ENCODE measurements around the gene RGSL1.

RGSL1 gene

DNA sequence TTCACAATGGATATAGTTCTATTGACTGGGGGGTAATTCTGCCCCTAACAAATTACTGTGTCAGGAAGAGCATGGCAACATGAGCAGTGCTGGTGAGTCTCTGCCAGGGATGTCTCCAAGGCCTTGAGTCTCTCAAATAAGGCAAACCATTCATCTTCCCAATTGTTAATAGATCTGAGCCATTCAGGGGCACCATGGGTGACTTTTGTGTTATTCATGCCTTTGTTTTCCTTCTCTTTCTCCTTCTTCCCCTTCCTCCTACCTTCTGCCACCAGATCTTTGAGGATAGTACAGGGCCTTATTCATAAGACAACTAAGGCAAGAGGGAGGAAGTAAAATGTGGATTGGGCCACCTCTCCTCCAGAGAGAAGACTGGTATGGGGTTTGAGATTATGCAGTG is at the start of gene RGSL1:
TSS of gene RGSL1 (plus strand) at position 60 of the 400 bp plus-strand sequence. CDS start at position 80, 20 bp downstream.
- DNase-seq (ENCODE audit: low read depth, low spot score): no peak

DNA sequence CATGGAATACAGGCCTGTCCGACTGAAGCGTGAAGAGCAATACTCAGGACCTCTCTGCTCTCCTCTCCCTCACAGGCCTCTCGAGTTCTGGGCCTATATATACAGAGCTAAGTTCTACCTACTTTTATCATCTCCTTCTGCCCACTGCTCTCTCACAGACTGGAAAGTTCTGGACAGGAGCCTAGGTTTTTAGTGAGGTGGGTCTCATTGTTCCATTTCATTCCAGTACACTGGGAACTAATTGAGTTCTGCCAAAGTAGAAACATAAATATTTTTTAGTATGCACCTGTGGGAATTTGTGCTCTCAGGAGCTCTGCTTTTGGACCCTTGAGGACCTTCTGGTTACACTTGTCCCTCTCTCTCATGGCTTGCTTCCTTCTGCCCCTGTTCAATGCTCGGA is 49.4 kb upstream of the RGSL1 start, which contains the start of gene TEDDM1:
TSS of gene TEDDM1 (minus strand) at position 101 of the 400 bp plus-strand sequence. CDS start 182 bp downstream, outside the sequence.
- DNase-seq (ENCODE audit: low read depth, low spot score): no peak

GRCh38 chr1:182404781-182405180 is 45.2 kb upstream of the RGSL1 start:
- no peak for DNase-seq (ENCODE audit: low read depth, low spot score)

GRCh38 chr1:182405578-182405977 is 44.4 kb upstream of the RGSL1 start:
- no peak for DNase-seq (ENCODE audit: low read depth, low spot score)

- DNase-seq (ENCODE audit: low read depth, low spot score): no peak
These were observed 43.9 kb upstream of the RGSL1 start for GRCh38 chr1:182406012-182406411.

GRCh38 chr1:182407724-182408123 is 42.2 kb upstream of the RGSL1 start:
- DNase-seq (ENCODE audit: low read depth, low spot score): no peak

DNA sequence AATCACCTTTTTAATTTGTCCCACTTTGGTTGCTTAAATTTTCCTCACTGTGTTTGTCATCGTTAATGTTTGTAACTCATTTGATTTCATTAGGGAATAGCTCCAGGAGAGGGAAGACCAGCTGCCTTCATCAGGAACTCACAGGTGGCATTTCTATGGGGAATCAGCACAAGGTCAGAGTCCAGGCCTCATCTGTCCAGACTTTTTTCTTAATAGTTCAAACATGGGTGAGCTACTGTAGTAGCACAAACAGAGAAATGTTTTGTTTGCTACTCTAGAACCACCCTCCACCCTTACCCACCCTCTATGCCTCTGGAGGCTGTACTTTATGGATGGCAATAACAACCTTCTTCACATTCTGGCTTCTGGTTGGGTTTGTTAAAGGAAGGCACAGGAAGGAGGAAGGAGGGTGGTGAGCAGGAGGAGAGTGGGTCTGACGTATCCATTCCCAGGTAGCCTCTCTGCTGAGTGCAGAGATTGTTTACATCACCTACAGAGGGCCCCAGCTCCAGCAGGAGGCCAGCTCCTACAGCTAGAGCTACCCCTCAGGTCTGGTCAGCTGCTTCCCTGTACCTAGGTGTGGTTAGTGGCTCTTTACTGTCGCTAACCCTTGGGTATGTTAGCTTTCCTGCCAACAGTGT is 41.4 kb upstream of the RGSL1 start:
- DNase-seq (ENCODE audit: low read depth, low spot score): no peak

DNA sequence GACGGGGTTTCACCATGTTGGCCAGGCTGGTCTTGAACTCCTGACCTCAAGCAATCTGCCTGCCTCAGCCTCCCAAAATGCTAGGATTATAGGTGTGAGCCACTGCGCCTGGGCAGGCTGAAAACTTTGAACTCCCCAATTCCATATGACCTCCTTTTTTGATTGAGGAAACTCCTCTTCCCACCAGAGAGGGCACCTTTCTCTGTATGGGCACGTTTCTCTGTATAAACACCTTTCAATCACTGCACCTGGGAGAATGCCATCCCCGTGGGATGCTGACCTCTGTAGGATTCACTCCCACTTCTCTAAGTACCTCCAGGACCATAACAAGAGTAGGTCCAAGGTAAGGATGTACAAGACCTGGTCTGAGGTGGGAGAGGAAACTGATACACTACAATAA is 39.8 kb upstream of the RGSL1 start:
- no peak for DNase-seq (ENCODE audit: low read depth, low spot score)

DNA sequence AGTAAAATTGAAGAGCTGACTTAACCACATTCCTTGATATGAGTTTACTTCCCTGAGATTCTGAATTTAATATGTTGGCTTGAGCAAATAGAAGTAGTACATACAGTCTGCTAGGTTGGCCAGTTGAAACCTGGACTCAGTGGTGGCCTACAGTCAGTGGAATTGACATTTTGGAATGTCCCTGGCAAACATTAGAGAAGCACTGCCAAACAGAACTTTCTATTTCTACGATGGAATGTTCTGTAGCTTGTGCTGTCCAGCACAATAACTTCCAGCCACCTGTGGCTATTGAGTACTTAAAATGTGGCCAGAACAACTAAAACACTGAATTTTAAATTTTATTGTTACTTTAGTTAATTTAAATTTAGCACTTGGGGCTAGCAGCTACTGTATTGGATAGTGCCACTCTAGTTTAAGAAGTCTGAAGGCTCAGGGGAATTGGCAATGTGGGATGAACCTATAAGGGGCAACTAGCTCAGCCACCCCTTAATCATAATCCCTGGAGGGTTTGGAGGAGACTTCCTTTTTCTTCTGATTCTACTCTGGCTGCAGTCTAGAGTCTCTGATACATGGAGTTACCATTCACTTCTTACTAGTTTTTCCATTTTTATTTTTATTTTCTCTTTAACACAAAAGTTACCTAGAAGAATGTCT is 39.2 kb upstream of the RGSL1 start:
- no peak for DNase-seq (ENCODE audit: low read depth, low spot score)

DNA sequence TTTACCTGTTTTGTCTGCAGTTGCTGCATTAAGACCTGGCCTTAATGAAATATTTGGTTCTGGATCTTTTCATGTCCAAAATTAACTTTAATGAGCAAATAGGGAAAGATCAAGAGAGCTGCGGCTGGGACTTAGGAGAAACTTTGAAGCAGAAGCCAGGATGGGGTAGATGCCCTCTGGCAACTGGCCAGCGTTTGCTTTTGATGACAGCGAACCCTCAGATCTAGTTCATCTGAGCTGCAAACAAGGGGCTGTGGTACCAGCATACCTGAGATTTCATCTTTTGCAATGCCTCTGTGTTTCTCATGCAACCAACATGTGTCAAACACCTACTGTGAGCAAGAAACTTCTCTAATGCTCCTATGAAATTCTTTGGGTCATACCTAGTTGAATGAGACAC is 36.5 kb upstream of the RGSL1 start:
- no peak for DNase-seq (ENCODE audit: low read depth, low spot score)

DNA sequence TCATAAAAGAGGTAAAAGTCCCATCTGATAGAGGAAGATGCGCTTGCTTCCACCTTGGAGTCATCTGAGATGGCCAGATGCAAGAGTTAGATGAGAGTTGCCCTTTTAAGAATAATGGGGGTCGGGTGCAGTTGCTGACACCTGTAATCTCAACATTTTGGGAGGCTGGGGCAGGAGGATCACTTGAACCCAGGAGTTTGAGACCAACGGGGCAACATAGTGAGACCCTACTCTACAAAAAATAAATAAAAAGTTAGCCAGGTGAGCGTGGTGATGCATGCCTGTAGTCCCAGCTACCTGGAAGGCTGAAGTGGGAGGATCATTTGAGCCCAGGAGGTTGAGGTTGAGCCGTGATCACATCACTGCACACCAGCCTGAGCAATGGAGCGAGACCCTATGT is 36.0 kb upstream of the RGSL1 start:
- no peak for DNase-seq (ENCODE audit: low read depth, low spot score)

- DNase-seq (ENCODE audit: low read depth, low spot score): no peak
These were observed 34.2 kb upstream of the RGSL1 start for GRCh38 chr1:182415789-182416188.

GRCh38 chr1:182426442-182427430 is 23.2 kb upstream of the RGSL1 start:
- DNase-seq (ENCODE audit: low read depth, low spot score): no peak

- no peak for DNase-seq (ENCODE audit: low read depth, low spot score)
These were observed 21.9 kb upstream of the RGSL1 start for GRCh38 chr1:182428043-182428442.

- DNase-seq (ENCODE audit: low read depth, low spot score): no peak
These were observed 19.5 kb upstream of the RGSL1 start for GRCh38 chr1:182430263-182431068.

DNA sequence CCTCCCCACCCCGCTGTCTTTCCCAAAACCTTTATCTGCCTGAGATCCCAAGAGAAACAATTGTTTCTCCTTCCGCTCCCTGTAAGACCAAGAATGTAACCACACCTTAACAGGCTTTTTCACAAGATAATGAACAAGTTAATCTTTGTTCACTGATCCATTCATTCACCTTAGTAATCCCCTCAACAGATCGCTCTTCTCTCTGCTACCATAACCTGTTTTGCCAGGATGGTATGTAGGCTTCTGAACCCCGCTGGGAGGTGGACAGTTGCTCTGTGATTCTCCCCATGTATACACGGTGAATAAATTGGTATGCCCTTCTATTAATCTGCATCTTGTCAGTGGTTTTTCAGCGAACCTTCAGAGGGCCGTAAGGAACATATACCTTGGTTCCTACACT is 18.7 kb upstream of the RGSL1 start:
- DNase-seq (ENCODE audit: low read depth, low spot score): no peak

- DNase-seq (ENCODE audit: low read depth, low spot score): no peak
These were observed 16.4 kb upstream of the RGSL1 start for GRCh38 chr1:182433580-182433979.

GRCh38 chr1:182438326-182438725 is 11.6 kb upstream of the RGSL1 start:
- DNase-seq (ENCODE audit: low read depth, low spot score): no peak

GRCh38 chr1:182441719-182442118 is 8.2 kb upstream of the RGSL1 start:
- no peak for DNase-seq (ENCODE audit: low read depth, low spot score)

DNA sequence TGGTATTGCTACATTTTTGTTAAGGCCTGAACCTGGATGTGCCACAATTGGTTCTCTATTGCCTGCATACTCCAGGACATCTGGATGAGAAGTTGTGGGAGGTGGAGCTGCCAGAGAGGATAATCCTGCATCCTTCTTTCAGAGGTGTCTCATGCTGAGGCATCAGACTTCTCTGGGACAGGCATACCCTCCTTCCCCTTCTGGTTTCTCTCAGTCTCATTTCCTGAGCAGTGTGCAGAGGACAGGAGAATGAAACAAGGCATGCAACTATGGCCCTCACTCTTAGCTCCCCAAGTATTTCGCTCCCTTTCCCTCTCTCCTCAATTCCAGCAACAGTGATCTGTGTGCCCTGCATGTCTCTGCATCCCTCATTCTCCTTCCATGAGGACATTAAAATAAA is 7.6 kb upstream of the RGSL1 start:
- no peak for DNase-seq (ENCODE audit: low read depth, low spot score)

GRCh38 chr1:182444497-182444896 is 5.4 kb upstream of the RGSL1 start:
- no peak for DNase-seq (ENCODE audit: low read depth, low spot score)
